Naive thymus-derived CD4-positive, alpha-beta T cell (primary cell): ENCODE data around the gene KLF16. TPM values are rescaled to one million over a fixed set of nuclear protein-coding genes. Genes with fewer than 3 reads are reported as not detected.
A peak's percentile ranks its signal among the peaks of the same experiment; 100 is the strongest.

ENCODE experiments used
- ATAC-seq: fragments of 150-1000 bp; cut with Tn5 transposase; 2 replicates; pipeline ENCODE4 v1.10.0; 2021; ENCODE audit warnings: mild to moderate bottlenecking, moderate library complexity
- CTCF ChIA-PET: fragments of 350-600 bp; sonication (Branson Sonifier 250); formaldehyde crosslinking; loops from one replicate; lab custom pipeline; 2021; ENCODE audit warnings: antibody characterized with exemption; lab: Charles Lee
- POLR2A ChIA-PET: fragments of 350-600 bp; sonication (Branson Sonifier 250); formaldehyde crosslinking; loops from one replicate; lab custom pipeline; 2021; ENCODE audit warnings: antibody characterized with exemption, inconsistent platforms; lab: Charles Lee
- DNase-seq, 9 donors: peaks; one replicate each; pipeline versions ENCODE4 v3.0.0 to v3.0.0-alpha.2; 2020 to 2022; ENCODE audit warnings: mixed read lengths in 1 of 9
- H3K27ac ChIP-seq: one replicate; pipeline ENCODE4 v1.7.0; 2013; ENCODE audit warnings: mild to moderate bottlenecking, low read depth, low read length, moderate library complexity
- H3K27me3 ChIP-seq, 2 donors: one replicate each; pipeline ENCODE4 v1.7.0; 2013; ENCODE audit warnings: low read length in 2 of 2, mild to moderate bottlenecking in 2 of 2, moderate library complexity in 2 of 2; ENCODE audit not compliant: control insufficient read depth in 2 of 2, insufficient read depth in 2 of 2
- H3K36me3 ChIP-seq, 3 experiments: 1 replicate in 2 of 3; 2 replicates in 1 of 3; pipeline ENCODE4 v1.7.0; 2013; ENCODE audit warnings: low read length in 3 of 3, mild to moderate bottlenecking in 3 of 3, moderate library complexity in 1 of 3; ENCODE audit not compliant: insufficient read depth in 3 of 3, control insufficient read depth in 2 of 3
- H3K4me1 ChIP-seq, 2 donors: one replicate each; pipeline ENCODE4 v1.7.0; 2013; ENCODE audit warnings: low read length in 2 of 2, mild to moderate bottlenecking in 2 of 2, moderate library complexity in 1 of 2; ENCODE audit not compliant: control insufficient read depth in 2 of 2, insufficient read depth in 2 of 2
- H3K4me3 ChIP-seq: 2 replicates; pipeline ENCODE4 v1.7.0; 2013; ENCODE audit warnings: mild to moderate bottlenecking, low read length
- H3K9me3 ChIP-seq, 3 experiments: 1 replicate in 2 of 3; 2 replicates in 1 of 3; pipeline ENCODE4 v1.7.0; 2013; ENCODE audit warnings: low read length in 3 of 3; ENCODE audit not compliant: control insufficient read depth in 2 of 3
- H3K27ac Mint-ChIP-seq, 9 donors: one replicate each; pipeline ENCODE4 v1.8.0; 2020 to 2022; ENCODE audit warnings: mixed read lengths in 9 of 9, mild to moderate bottlenecking in 8 of 9, moderate library complexity in 5 of 9, inconsistent platforms in 2 of 9
- H3K27me3 Mint-ChIP-seq, 5 donors: one replicate each; pipeline ENCODE4 v1.8.0; 2021 to 2022; ENCODE audit warnings: mixed read lengths in 5 of 5, mild to moderate bottlenecking in 1 of 5
- H3K36me3 Mint-ChIP-seq, 5 donors: one replicate each; pipeline ENCODE4 v1.8.0; 2020 to 2022; ENCODE audit warnings: mixed read lengths in 5 of 5, mild to moderate bottlenecking in 3 of 5, inconsistent platforms in 1 of 5
- H3K4me1 Mint-ChIP-seq, 7 donors: one replicate each; pipeline ENCODE4 v1.8.0; 2020 to 2022; ENCODE audit warnings: mixed read lengths in 7 of 7, mild to moderate bottlenecking in 3 of 7, inconsistent platforms in 1 of 7
- H3K4me3 Mint-ChIP-seq, 10 donors: one replicate each; pipeline ENCODE4 v1.8.0; 2020 to 2022; ENCODE audit warnings: mild to moderate bottlenecking in 10 of 10, mixed read lengths in 10 of 10, moderate library complexity in 6 of 10, inconsistent platforms in 2 of 10
- H3K9me3 Mint-ChIP-seq, 11 donors: one replicate each; pipeline ENCODE4 v1.8.0; 2020 to 2022; ENCODE audit warnings: mixed read lengths in 11 of 11, mild to moderate bottlenecking in 4 of 11, inconsistent platforms in 1 of 11, moderate library complexity in 1 of 11
- intact Hi-C, 2 donors: fragments of 100-400 bp; cut with micrococcal nuclease; formaldehyde crosslinking; loops; one replicate each; pipeline ENCODE4 v1.15.1; 2023
- polyA plus RNA-seq, 2 donors: library from polyadenylated mRNA; unstranded; fragments of 300-500 nt; fragmentation: Illumina TruSeq; gene quantifications; one replicate each; pipeline ENCODE4 v1.2.3, GENCODE V29; 2021
- total RNA-seq, 6 experiments: library from RNA in 5 of 6; stranded (reverse) in 5 of 6; gene quantifications; 1 replicate in 5 of 6; 2 replicates in 1 of 6; pipeline ENCODE4 v1.2.3 and lab custom pipeline; 2021 to 2026

KLF16 gene
- total and polyA plus RNA-seq, 7 experiments from 2014 or later: 0.41 to 65.2 (median 20.8) TPM

- H3K4me1 Mint-ChIP-seq: peaks cover 0 to 8% (median 0%) of the 10 kb centered on the region in 7 donors
- no peak for ATAC-seq
- no peaks in the 10 kb centered on the region for H3K9me3 Mint-ChIP-seq
- no peak overlapping the region for H3K4me3 ChIP-seq
- no peaks in the 10 kb centered on the region for H3K9me3 ChIP-seq
- H3K27me3 Mint-ChIP-seq: no peaks in the 10 kb centered on the region
- DNase-seq: no peak
- ChIA-PET POLR2A (no interaction called here), CTCF (interaction anchor here (0.6 kb wide), 1 partner anchor 182 kb away, joined by 5 read pairs; no protein-coding TSS in a partner anchor)
- H3K27ac Mint-ChIP-seq: no peak overlapping the region
- no peaks in the 10 kb centered on the region for H3K27me3 ChIP-seq
- peaks cover 3 to 6% of the 10 kb centered on the region in 2 donors for H3K4me1 ChIP-seq
- peaks cover 5 to 85% (median 12%) of the 10 kb centered on the region in 3 experiments for H3K36me3 ChIP-seq
- no peak overlapping the region for H3K4me3 Mint-ChIP-seq
- peaks cover 0 to 11% (median 6%) of the 10 kb centered on the region in 5 donors for H3K36me3 Mint-ChIP-seq
- no peak overlapping the region for H3K27ac ChIP-seq
- intact Hi-C loops: no loop called here
Observed at GRCh38 chr19:1823539-1824251, 39.7 kb downstream of the KLF16 start.

- CTCF ChIA-PET: no interaction called here
- H3K4me1 ChIP-seq: peaks cover 3 to 6% of the 10 kb centered on the region in 2 donors
- H3K36me3 ChIP-seq: peaks cover 5 to 85% (median 14%) of the 10 kb centered on the region in 3 experiments
- H3K4me3 ChIP-seq: no peak overlapping the region
- no peaks in the 10 kb centered on the region for H3K9me3 ChIP-seq
- Mint-ChIP-seq H3K36me3 (peaks cover 0 to 11% (median 6%) of the 10 kb centered on the region in 5 donors), H3K9me3 (no peaks in the 10 kb centered on the region), H3K4me3 (no peak overlapping the region), H3K27ac (no peak overlapping the region), H3K27me3 (no peaks in the 10 kb centered on the region), H3K4me1 (peaks cover 0 to 8% (median 0%) of the 10 kb centered on the region in 7 donors)
- POLR2A ChIA-PET: no interaction called here
- no peak for DNase-seq
- H3K27ac ChIP-seq: no peak overlapping the region
- ATAC-seq: no peak
- H3K27me3 ChIP-seq: no peaks in the 10 kb centered on the region
- intact Hi-C loops: no loop called here
Observed at GRCh38 chr19:1823020-1823419, 40.4 kb downstream of the KLF16 start.

GRCh38 chr19:1822210-1822609 lies 41.2 kb downstream of the KLF16 start:
- Mint-ChIP-seq H3K9me3 (no peaks in the 10 kb centered on the region), H3K4me3 (no peak overlapping the region), H3K27ac (peak overlapping the region in 2 of 9 donors; percentile 51 to 75), H3K36me3 (peaks cover 0 to 11% (median 6%) of the 10 kb centered on the region in 5 donors), H3K4me1 (peaks cover 0 to 8% (median 0%) of the 10 kb centered on the region in 7 donors), H3K27me3 (no peaks in the 10 kb centered on the region)
- Histone ChIP-seq H3K27me3 (no peaks in the 10 kb centered on the region), H3K36me3 (peaks cover 5 to 85% (median 15%) of the 10 kb centered on the region in 3 experiments), H3K27ac (no peak overlapping the region), H3K4me3 (no peak overlapping the region), H3K9me3 (no peaks in the 10 kb centered on the region), H3K4me1 (peaks cover 3 to 6% of the 10 kb centered on the region in 2 donors)
- POLR2A ChIA-PET: no interaction called here
- CTCF ChIA-PET: no interaction called here
- intact Hi-C loops: no loop called here
- DNase-seq (no peak), ATAC-seq (no peak)

- no peak overlapping the region for H3K4me3 Mint-ChIP-seq
- peaks cover 0 to 11% (median 5%) of the 10 kb centered on the region in 5 donors for H3K36me3 Mint-ChIP-seq
- no peaks in the 10 kb centered on the region for H3K4me1 ChIP-seq
- peaks cover 0 to 3% (median 0%) of the 10 kb centered on the region in 7 donors for H3K4me1 Mint-ChIP-seq
- DNase-seq (no peak), ATAC-seq (no peak)
- H3K27me3 ChIP-seq: no peaks in the 10 kb centered on the region
- CTCF ChIA-PET: no interaction called here
- no peaks in the 10 kb centered on the region for H3K9me3 ChIP-seq
- H3K36me3 ChIP-seq: peaks cover 5 to 95% (median 19%) of the 10 kb centered on the region in 3 experiments
- no peak overlapping the region for H3K27ac ChIP-seq
- no peak overlapping the region for H3K4me3 ChIP-seq
- intact Hi-C loops: no loop called here
- no peak overlapping the region for H3K27ac Mint-ChIP-seq
- POLR2A ChIA-PET: no interaction called here
- no peaks in the 10 kb centered on the region for H3K27me3 Mint-ChIP-seq
- no peaks in the 10 kb centered on the region for H3K9me3 Mint-ChIP-seq
Observed at GRCh38 chr19:1819341-1820255, 43.8 kb downstream of the KLF16 start.

- Histone ChIP-seq H3K27me3 (no peaks in the 10 kb centered on the region), H3K27ac (no peak overlapping the region), H3K36me3 (peaks cover 5 to 86% (median 13%) of the 10 kb centered on the region in 3 experiments), H3K4me3 (no peak overlapping the region), H3K9me3 (no peaks in the 10 kb centered on the region), H3K4me1 (no peaks in the 10 kb centered on the region)
- ChIA-PET POLR2A (no interaction called here), CTCF (no interaction called here)
- no peaks in the 10 kb centered on the region for H3K27me3 Mint-ChIP-seq
- ATAC-seq (no peak), DNase-seq (no peak)
- H3K4me1 Mint-ChIP-seq: peaks cover 0 to 3% (median 0%) of the 10 kb centered on the region in 7 donors
- no peak overlapping the region for H3K4me3 Mint-ChIP-seq
- peaks cover 0 to 7% (median 4%) of the 10 kb centered on the region in 5 donors for H3K36me3 Mint-ChIP-seq
- intact Hi-C loops: no loop called here
- no peaks in the 10 kb centered on the region for H3K9me3 Mint-ChIP-seq
- no peak overlapping the region for H3K27ac Mint-ChIP-seq
Observed at GRCh38 chr19:1818549-1819195, 44.7 kb downstream of the KLF16 start.

DNA sequence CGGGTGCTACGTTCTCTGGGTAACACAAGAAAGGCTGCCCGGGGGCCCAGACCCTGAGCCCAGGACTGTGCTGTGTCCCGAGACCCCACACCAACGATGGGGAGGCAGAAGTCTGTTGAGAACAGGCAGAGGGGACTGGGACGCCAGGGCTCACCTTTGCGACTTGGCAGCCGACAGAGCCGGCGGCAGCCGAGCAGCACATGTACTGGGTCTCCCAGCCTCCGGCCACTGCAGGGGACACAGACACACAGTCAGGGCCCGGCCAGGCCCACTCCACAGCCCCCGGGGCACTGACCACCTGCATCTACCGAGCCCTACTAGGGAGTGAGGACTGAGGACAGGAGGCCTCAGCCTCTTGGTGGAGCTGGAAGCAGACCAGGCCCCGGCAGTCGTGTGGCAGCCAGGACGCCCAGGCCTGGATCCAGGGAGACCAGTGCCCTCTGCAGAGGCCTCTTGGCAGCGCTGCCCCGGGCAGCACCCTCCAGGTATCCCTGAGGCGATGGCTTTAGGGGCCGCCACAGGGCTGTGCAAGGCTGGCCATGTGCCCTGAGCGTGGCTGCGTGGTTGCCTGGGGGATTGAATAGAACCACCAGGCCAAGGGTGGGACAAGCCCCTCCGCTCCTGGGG lies 45.7 kb downstream of the KLF16 start:
- Histone ChIP-seq H3K27me3 (no peaks in the 10 kb centered on the region), H3K27ac (no peak overlapping the region), H3K4me1 (peaks cover 0 to 7% of the 10 kb centered on the region in 2 donors), H3K36me3 (peaks cover 5 to 76% (median 8%) of the 10 kb centered on the region in 3 experiments), H3K4me3 (no peak overlapping the region), H3K9me3 (no peaks in the 10 kb centered on the region)
- H3K36me3 Mint-ChIP-seq: peaks cover 0 to 7% (median 4%) of the 10 kb centered on the region in 5 donors
- H3K4me1 Mint-ChIP-seq: peaks cover 5 to 8% (median 6%) of the 10 kb centered on the region in 7 donors
- no peaks in the 10 kb centered on the region for H3K27me3 Mint-ChIP-seq
- no peaks in the 10 kb centered on the region for H3K9me3 Mint-ChIP-seq
- DNase-seq (no peak), ATAC-seq (no peak)
- H3K27ac Mint-ChIP-seq: no peak overlapping the region
- ChIA-PET POLR2A (no interaction called here), CTCF (no interaction called here)
- H3K4me3 Mint-ChIP-seq: no peak overlapping the region
- intact Hi-C loops: no loop called here
